NCI-H1092 treated with DMSO at 0.1 percent for 48 hours (cell line): ENCODE results near the gene IQCK.
"Not testable (repeated sequence)": the region's sequence is repeated elsewhere in the genome, so short reads cannot be mapped to it uniquely, and the experiment has no call there.

Source experiments
- DNase-seq: peaks from one replicate; lab custom pipeline; 2025; lab: John Stamatoyannopoulos, UW

The IQCK gene

DNA sequence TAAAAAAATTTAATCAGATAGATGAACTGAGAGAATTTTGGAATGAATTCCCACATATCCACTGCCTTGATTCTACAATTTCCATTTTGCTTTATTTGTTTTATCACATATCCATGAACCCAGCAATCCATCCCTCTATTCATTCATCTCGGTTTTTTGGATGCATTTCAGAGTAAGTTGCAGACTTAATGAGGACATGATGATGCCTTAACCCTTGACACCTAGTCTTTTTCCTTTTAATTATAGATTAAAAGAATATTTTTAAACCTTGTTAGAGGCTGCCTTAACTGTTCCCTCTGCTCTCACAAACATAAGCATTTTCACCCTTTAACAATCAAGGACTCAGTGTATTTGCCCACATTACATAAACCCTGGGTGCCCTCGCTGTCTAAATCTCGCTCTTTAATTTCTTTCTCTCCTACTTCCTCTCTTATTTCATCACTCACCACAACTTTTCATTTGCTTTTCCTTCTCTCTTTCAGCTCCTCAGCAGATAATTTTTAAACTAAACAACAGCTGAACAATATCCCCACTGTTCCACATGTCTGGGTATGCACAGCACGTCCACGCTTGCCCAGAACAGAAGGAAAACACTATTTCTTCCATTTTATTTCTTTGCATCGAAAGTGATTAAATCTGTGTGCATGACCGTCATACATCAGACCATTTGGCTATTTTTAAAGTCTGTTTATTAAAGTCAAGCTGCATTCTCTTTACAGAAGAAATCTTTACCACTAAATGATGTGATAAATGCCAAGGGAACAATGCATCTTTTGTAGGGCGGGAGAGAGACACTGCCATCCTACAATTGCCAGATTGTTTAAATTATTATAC, 39.9 kb downstream of the IQCK start:
- DNase-seq, result no peak

DNA sequence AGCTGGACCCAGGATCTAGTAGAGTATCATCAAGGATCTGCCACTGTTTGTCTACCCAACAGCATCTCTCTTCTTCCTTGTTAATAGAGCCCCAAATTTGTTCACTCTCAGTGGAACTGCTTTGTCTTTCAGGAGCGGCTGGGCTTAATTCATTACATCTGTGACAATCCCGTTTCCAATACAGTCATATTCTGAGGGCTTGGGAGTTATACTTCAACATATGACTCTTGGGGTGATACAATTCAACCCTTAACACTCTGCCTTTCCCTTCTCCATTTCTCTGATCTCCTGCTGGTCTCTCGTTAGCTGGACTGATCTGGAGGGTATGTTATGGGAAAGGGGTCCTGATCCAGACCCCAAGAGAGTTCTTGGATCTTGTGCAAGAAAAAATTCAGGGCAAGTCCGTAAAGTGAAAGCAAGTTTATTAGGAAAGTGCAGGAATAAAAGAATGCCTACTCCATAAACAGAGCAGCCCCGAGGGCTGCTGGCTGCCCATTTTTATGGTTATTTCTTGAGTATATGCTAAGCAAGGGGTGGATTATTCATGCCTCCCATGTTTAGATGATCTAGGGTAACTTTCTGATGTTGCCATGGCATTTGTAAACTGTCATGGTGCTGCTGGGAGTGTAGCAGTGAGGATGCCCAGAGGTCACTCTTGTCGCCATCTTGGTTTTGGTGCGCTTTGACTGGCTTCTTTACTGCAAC, 42.4 kb downstream of the IQCK start:
- DNase-seq, result no peak

DNA sequence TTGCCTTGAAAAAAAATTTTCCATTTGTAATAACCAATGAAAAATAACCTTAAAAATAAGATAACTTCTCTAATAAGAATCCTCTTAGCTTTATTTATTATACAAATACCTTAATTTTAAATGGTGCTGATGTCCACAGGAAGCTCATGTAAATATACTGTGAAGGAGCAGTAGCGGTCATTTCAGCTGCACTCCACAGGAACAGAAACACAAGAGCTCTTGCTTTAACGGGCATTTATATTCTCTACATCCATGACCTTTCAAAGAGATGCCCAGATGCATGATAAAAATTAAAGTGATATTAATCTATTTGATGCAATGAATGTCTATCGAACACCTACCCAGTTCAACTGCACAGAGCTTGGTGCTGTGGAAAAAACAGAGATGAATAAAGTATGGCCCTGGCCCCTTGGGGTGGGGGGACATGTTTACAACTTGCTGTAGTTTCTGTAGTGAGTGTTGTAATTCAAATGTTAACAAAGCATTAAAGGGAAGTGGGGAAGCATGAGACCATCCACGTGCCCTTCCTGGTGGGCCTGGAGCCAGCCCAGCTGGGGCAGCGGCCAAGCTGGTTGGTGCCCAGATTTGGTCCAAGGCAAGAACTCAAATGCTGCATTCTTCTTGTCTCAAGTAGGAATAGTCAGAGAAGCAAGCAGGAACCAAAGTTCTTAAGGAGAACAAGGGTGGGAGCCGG, 47.9 kb downstream of the IQCK start:
- no peak for DNase-seq

DNA sequence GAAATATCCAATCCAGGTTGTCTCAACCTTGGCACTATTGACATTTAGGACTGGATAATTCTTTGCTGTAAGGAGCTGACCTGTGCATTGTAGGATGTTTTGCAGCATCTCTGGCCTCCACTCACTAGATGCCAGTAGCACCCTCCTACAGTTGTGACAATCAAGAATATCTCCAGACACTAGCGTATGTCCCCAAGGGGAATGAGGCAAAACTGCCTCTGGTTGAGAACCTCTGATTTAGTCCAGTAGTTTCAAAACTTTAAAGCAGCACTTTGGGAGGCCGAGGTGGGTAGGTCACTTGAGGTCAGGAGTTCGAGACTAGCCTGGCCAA, 48.4 kb downstream of the IQCK start:
- DNase-seq, result no peak

DNA sequence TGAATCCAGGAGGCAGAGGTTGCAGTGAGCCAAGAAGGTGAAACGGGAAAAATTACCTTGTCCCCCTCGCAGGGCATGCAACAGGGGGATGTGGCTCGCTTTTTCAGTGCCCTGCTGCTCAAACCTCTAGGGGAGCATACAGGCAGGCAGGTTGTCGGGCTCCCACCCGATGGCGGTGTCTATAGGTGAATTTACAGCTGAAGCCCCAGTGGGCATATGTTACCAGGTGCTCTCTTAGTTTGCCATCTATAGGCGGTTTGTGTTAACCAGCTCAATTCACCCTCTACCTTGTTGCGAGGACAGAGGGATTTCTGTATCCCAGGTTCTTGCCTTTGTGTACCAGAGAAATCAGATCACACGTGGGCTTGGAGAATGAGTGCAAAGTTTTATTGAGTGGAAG, 48.9 kb downstream of the IQCK start:
- DNase-seq, result no peak

DNA sequence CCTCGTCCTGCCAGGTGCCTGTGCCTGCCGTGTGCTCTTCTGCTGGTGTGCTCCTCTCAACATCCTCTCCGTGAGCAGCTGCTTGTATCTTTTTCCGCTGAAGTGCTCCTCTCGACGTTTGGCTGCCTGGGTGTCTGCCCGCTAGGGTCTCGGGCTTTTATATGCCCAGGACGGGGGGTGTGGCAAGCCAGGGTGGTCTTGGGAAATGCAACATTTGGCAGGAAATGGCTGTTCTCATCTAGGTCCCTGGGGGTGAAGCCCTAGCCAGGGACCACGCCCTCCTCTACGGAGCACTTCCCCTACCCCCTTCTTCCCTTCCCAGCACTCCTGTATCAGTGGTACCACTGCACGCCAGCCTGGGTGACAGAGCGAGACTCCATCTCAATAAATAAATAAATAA, 49.4 kb downstream of the IQCK start:
- DNase-seq, result no peak

DNA sequence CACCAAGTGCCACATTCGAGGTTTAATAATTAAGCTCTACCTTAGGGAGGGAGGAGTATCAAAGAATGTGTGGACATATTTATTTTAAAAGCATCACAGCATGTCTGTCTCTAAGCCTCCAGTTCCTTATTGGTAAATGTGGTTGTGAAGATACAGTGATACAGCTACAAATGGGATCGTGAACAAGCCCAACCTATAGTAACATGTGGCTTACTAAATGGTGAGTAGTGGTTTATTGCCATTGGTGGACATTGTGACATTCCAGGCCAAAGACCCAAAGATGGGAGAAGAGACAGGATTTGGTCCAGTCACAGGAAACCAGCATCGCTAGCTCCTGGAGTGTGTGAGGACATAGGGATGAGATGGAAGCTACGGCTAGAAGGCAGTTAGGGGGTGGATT, 51.2 kb downstream of the IQCK start:
- DNase-seq, result no peak

DNA sequence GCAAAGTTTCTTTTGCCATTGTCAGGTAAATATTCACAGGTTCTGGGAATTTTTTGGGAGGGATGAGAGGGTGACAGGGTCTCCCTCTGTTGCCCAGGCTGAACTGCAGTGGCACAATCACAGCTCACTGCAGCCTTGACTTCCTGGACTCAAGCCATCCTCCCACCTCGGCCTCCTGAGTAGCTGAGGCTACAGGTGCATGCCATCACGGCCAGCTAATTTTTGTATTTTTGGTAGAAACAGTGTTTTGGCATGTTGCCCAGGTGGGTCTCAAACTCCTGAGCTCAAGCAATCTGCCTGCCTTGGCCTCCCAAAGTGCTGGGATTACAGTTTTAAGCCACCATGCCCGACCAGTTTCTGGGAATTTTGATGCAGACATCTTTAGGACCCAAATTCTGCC, 53.0 kb downstream of the IQCK start:
- no peak for DNase-seq

DNA sequence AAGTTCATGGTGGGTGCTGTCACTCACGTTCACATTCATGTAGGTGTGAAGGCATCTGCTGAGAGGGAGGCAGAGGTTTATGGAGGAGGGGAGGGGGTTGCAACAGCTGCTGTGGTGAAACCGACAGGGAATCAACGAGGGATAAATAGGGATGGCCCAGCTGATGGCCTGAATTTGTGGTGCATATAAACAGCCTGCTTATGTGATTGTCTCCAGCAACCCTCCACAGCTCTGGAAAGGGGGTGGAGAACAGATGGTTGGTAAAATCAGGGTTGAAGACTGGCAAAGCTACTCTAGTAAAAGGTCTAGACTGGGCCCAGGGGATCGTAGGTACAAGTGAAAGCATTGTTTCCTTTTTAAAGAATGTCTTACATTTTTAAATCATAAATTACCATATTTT, 53.7 kb downstream of the IQCK start:
- no peak for DNase-seq

DNA sequence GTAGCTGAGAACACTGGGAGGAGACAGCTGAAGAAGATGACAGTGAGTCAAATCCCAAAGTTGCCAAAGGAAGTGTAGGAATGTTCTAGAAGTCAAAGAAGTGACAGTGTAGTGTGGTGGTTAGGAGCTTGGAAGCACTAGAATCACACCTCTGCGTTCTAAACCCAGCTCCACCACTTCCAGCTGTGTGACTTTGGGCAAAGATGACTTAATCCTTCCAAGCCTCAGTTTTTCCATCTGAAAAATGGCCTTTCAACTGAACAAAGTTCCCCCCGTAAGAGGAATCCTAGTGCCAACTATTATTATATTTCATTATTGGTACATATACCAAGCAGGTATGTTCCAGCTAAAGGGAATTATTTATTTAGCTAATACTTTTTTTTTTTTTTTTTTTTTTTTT, 56.0 kb downstream of the IQCK start:
- no peak for DNase-seq

DNA sequence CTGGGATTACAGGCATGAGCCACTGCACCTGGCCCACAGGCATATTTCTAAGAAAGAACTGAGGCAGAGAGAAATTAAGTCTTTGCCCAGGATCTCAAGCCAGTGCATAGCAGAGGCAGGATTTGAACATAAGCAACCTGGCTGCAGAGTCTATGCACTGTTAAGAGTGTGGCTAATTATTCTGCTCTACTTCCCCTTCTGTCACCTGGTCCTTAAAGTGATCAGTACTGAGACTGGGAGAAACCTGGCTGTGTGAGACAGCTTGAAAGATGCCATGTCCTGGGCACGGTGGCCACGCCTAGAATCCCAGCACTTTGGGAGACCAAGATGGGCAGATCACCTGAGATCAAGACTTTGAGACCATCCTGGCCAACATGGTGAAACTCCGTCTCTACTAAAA, 58.1 kb downstream of the IQCK start:
- no peak for DNase-seq

DNA sequence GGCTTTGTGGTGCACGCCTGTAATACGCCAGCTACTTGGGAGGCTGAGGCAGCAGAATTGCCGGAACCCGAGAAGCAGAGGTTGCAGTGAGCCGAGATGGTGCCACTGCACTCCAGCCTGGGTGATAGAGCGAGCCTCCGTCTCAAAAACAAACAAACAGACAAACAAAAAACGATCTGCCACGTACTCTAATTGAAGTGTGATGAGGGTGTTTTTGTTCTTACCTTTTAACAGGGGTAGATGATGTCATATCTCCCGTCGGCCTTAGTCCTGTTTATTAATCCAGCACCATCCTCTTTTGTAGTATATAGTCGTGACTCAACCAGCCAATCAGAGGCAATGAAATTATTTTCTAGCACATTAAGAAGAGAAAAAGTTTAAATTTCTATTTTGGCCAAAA, 58.5 kb downstream of the IQCK start:
- no peak for DNase-seq

DNA sequence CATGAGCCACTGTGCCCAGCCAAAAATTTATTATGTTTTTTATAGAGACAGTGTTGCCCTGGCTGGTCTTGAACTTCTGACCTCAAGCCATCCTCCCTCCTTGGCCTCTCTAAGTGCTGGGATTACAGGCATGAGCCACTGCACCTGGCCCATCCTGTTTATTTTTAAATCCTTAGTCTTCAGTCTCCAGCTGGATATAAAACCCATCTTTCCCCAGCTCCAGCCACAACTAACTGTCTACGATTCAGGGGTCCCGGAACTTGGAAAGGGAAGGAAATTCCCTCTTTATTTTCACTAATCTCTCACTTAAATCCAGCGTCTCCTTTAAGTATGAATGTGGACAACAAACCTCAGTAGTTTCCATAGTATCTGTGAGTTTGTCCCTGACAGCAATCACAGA, 62.2 kb downstream of the IQCK start:
- DNase-seq, result no peak

DNA sequence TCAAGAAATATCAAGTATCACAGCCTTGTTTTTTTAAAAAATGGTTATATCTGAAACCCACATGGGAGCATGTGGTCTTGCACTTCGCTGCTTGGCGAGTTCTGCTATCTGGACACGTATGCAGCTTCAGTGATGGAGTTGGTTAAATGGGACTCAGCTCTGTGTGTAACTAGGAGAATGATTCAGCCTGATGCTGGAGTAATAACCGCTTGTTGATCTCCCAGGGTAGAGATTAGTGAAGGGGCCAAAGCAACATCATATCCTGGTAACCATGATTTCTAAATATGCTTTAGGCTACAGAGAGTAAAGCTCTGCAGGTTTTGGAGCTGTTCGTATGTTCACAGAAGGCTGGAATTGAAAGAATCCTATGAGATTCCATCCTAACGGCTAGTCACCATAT, 63.2 kb downstream of the IQCK start:
- no peak for DNase-seq

DNA sequence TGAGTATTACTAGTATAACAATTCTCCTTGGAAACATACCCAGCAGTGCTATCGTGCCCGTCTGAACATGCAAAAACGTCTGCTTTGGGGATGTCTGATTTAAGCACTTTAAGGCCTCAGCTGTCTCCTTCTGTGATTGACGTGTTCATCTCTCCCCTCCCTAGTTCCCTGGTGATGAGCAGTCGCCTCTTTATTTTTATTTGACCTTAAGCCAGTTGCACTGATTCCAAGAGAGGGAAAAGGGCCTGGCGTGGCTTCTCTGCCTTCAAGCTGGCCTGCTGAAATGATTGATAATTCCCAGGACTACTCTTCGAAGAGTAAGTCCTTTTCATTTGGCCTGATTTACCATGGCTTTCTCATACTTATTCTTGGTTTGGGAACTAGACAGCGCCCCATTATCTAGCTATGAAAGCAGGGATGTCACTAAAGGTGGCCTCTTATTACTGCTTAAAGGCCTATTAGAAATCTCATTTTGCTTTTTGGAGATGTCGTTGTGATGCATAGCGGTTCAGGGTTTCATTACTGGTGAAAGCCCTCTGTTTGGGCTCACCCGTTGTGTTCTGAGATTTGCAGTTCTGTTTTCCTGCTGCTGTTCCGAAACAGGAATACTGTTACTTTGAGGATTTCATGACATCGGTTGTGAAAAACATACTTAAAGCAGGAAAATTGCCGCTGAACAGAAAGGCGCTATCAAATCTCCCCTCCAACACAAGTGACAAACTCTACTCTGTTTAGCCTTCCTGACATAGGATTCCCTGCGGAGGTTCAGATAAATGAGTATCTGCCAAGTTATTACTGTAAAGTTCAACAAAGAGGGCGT, 65.5 kb downstream of the IQCK start:
- no peak for DNase-seq

DNA sequence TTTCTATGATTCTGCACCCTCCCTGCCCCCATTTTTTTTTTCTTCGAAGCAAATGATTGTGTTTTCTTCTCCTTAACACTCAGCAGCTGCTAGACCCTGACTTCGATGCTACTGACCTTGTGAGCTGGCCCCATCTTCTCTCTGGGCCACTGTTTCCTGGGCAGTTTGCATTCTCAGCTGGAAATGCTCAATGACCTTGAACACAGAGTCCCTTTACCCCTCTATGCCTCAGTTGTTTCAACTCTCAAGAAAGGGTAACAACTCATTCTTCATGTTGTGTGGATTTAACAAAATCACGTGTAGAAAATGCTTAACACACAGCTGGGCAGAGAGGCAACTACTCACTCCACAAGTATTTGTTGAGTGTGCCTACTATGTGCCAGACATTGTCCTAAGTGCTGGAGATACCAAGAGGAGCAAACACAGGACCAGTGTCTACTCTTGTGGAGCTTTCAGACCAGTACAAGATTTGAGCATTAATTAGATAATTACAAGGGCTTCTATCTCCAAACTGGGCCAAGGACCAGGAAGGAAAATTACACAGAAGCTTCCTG, 66.2 kb downstream of the IQCK start:
- DNase-seq, result no peak

DNA sequence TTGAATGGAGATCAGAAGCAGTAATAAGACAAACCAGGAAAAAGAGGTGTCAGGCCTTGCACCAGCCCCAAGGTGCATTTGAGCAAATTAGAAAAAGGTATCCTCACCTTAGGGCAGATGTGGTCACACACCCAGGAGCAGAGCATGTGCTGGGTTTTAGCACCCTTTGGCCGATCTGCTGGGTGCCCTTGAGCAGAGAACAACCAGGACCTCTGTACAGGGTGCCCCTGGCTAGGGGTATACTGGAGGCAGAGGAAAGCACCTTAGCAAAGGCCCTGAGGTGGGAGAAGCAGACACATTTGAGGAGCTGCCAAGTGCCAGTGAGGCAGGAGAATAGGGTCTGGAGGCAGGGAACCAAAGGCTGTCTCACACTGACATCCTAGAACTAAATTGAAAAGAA, 67.0 kb downstream of the IQCK start:
- no peak for DNase-seq

DNA sequence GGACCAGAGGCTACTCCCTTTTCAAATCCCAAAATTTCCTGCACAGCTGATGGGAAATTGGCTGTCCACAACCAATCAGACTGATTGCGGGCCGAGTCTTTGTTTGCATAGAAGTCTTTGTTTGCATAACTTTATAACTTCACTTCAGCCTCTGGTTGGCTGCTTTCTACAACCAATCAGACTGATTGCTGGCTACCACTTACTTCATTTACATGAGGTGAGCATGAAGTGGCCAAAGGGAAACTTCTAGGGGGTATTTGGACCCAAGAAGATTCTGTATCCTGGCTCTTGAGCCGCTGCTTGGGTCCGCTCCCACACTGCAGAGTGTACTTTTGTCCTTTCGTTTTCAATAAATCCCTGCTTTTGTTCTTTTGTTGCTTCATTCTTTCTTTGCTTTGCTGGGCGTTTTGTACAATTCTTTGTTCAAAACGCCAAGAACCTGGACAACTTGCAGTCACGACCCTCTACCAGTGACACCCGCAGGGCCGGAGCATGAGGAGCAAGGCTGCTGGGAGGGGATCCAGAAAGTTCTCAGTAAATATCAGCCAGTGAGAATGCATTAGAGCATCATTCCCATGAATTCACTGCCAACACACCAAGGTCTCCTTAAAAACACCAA, 67.5 kb downstream of the IQCK start:
- no peak for DNase-seq

DNA sequence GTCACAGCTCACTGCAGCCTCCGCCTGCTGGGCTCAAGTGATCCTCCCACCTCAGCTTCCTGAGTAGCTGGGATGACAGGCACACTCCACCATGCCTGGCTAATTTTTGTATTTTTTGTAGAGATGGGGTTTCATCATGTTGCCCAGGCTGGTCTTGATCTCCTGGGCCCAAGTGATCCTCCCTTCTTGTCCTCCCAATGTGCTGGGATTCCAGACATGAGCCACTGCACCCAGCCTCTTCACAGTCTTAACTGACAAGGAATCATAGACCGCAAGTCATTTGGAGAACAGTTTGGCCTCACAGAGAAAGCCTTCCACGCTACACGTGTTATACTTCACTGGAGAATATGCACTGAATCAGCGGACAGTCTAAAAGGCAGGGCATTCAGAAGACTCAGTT, 83.3 kb downstream of the IQCK start:
- DNase-seq, result not testable (repeated sequence)

DNA sequence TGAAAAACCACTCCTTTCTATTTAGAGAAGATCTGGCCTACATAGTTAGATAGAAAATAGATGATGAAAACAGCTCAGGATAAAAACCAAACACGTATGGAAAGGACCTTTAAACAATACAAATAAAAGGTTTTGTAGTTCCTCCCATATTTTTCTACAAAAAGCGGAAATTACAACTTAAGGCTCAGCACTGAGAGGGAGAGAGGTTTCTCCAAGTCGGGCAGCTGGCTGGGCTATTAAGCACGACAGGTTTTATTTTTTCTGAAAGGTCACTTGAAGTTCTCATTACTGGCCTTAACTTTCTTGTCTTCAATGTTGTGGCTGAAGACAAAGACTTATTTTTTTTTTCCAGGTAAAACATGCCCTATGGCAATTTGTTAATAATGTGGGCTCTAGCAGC, 83.8 kb downstream of the IQCK start:
- not testable (repeated sequence) for DNase-seq

DNA sequence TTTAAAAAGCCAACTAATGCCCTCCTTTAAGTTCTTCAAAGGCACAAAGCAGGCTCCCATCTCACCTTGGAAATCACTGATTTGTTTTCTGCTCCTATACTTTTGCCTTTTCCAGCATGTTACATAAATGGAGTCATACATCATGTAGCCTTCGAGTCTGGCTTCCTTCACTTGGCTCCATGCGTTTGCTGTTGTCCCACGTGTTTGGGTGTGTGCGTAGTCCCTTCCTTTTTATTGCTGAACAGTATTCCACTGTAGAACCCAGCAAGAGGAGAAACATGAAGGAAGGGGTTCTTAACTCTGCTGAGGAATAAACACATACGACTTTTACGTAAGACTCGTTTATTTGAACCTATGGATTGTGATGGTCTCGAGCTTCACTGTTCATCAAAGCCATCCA, 84.5 kb downstream of the IQCK start:
- no peak for DNase-seq
